Measurements from ENCODE around the gene DERL2. TPM values are rescaled to one million over a fixed set of nuclear protein-coding genes. Genes with fewer than 3 reads are reported as not detected.

Gene DERL2
- total and polyA plus RNA-seq, 7 donors, result 23.1 to 104 (median 40.9) TPM

GRCh38 chr17:5500247-5500588 lies 14.2 kb upstream of the DERL2 start:
- 11 to 13% (median 13%) methylated on average over 18 of the region's 18 CpGs for WGBS, 3 donors
- intact Hi-C loops (cut with DNase I), result no loop called here
- H3K36me3 ChIP-seq (ENCODE audit: insufficient read depth in 1 of 2, low read depth in 1 of 2), result no peaks in the 10 kb centered on the region
- DNase-seq, result no peak
- peaks cover 0 to 28% (median 5%) of the 10 kb centered on the region in 3 donors for H3K27me3 ChIP-seq (ENCODE audit: insufficient read depth in 3 of 3, low read length in 2 of 3)
- no peak overlapping the region for H3K27ac ChIP-seq
- H3K9me3 ChIP-seq, result no peaks in the 10 kb centered on the region
- no peak for TF ChIP-seq CTCF (IDR thresholded peaks at IDR 0.05)
- no peak for ATAC-seq
- peak overlapping the region; percentile 66 for H3K4me3 ChIP-seq
- peaks cover 10% of the 10 kb centered on the region for H3K4me1 ChIP-seq

- WGBS, 3 donors, result 22 to 30% (median 23%) methylated on average over 44 of the region's 44 CpGs
- no peak for DNase-seq
- Histone ChIP-seq H3K27ac (no peak overlapping the region), H3K4me3 (peak overlapping the region; percentile 66), H3K27me3 (ENCODE audit: insufficient read depth in 3 of 3, low read length in 2 of 3) (peaks cover 0 to 28% (median 5%) of the 10 kb centered on the region in 3 donors), H3K36me3 (ENCODE audit: insufficient read depth in 1 of 2, low read depth in 1 of 2) (no peaks in the 10 kb centered on the region), H3K4me1 (peaks cover 10% of the 10 kb centered on the region), H3K9me3 (no peaks in the 10 kb centered on the region)
- peak in 2 of 4 donors; percentile 23 to 24 for ATAC-seq
- TF ChIP-seq CTCF (IDR thresholded peaks at IDR 0.05), result no peak
- intact Hi-C loops (cut with DNase I), result no loop called here
These were observed 13.7 kb upstream of the DERL2 start for GRCh38 chr17:5499476-5500231.

- TF ChIP-seq CTCF (IDR thresholded peaks at IDR 0.05), result no peak
- WGBS, 3 donors, result 94 to 97% (median 95%) methylated on average over 2 of the region's 2 CpGs
- no peaks in the 10 kb centered on the region for H3K9me3 ChIP-seq
- peaks cover 0 to 2% (median 0%) of the 10 kb centered on the region in 3 donors for H3K27me3 ChIP-seq (ENCODE audit: insufficient read depth in 3 of 3, low read length in 2 of 3)
- no peak overlapping the region for H3K4me3 ChIP-seq
- no peak for ATAC-seq
- H3K27ac ChIP-seq, result no peak overlapping the region
- intact Hi-C loops (cut with DNase I), result no loop called here
- no peak for DNase-seq
- peaks cover 10% of the 10 kb centered on the region for H3K4me1 ChIP-seq
- H3K36me3 ChIP-seq (ENCODE audit: insufficient read depth in 1 of 2, low read depth in 1 of 2), result peaks cover 5 to 31% of the 10 kb centered on the region in 2 donors
These were observed 7.0 kb upstream of the DERL2 start for GRCh38 chr17:5492970-5493369.

- ATAC-seq (no peak), DNase-seq (no peak)
- H3K4me1 ChIP-seq, result peaks cover 18% of the 10 kb centered on the region
- H3K27me3 ChIP-seq (ENCODE audit: insufficient read depth in 3 of 3, low read length in 2 of 3), result no peaks in the 10 kb centered on the region
- no peak overlapping the region for H3K27ac ChIP-seq
- H3K36me3 ChIP-seq (ENCODE audit: insufficient read depth in 1 of 2, low read depth in 1 of 2), result peaks cover 5 to 48% of the 10 kb centered on the region in 2 donors
- no peaks in the 10 kb centered on the region for H3K9me3 ChIP-seq
- TF ChIP-seq CTCF (IDR thresholded peaks at IDR 0.05), result no peak
- no peak overlapping the region for H3K4me3 ChIP-seq
- intact Hi-C loops (cut with DNase I), result loop anchor here in 1 of 2 donors (5.0 kb wide), 1 partner anchor 34 kb away; no protein-coding TSS in a partner anchor
- 64 to 73% (median 68%) methylated on average over 8 of the region's 8 CpGs for WGBS, 3 donors
These were observed 2.8 kb upstream of the DERL2 start for GRCh38 chr17:5488752-5489151.
